CD4-positive, alpha-beta T cell treated with Interleukin-4 for 1 hour (primary cell): Measurements from ENCODE around the gene KDM3B.
"Not testable (repeated sequence)": the region's sequence is repeated elsewhere in the genome, so short reads cannot be mapped to it uniquely, and the experiment has no call there.

Source experiments
- DNase-seq, 2 donors: peaks; one replicate each; pipeline ENCODE4 v3.0.0-alpha.2; 2020 to 2022

Gene KDM3B

DNA sequence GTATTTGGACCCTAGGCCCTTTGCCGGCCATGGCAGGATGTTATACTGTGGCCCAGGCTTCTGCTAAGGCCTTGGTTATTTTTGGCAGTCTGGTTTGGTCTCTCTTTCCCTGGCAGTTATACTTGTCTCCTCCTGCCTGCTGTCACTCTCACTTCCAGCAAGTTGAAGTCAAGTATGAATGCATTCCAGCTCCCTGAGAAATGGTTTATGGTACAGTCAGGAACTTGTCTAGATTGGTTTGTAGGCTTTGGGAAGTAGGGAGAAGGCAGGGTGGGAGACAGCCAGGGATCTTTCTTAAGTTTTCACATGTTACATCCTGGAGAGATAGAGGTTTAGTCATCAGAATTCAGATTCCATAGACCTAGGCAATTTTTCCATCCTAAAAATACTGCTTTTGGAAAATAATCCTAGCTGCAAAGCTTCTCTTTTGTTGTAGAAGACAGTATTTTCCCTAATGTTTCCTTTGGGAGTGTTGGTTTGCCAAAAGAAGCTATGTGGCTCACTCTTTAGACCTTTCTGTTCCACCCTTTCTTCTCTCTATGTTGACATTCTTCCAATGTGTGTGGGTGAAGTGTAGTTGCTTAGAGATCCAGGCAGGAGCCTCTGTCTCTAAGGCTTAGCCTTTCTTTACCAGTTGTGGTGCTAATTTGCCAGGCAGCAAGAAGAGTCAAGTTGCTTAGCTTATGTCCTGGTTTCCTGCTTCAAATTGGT, 2.5 kb upstream of the KDM3B start:
- no peak for DNase-seq

DNA sequence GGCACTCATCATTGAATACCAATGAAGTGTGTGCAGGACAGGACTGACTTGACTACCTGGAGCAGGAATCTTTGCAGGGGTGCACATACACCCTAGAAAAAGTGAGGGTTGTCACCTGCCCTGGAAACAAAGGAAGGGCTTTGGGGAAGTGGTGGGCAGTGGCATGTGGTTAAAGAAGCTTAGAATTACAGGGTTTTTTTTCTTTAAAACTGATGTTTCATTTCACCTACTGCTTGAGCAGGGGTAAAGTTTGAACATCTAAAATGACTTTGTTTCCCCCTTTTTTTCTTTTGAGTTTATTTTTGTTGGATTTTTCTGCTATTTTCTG, 2.0 kb upstream of the KDM3B start:
- DNase-seq: no peak

DNA sequence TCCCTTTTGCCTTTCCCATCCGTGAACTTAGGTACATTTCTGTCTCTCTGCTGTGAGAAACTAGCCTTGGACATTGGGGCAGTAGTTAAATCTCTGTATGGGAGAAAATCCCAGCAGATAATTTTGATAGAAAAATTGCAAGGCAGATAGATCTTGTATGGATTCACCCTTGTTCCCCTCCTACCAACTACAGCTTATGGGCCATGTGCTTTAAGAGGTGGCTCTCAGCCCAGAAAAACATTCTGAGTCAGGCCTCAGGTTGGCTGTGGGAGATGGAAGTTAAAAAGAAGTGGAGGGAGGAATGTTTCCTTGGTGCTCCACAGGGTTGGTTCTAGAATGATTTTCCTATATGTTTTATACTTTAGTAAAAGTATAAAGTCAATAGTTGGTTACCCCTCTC, 1.4 kb upstream of the KDM3B start:
- DNase-seq: no peak

DNA sequence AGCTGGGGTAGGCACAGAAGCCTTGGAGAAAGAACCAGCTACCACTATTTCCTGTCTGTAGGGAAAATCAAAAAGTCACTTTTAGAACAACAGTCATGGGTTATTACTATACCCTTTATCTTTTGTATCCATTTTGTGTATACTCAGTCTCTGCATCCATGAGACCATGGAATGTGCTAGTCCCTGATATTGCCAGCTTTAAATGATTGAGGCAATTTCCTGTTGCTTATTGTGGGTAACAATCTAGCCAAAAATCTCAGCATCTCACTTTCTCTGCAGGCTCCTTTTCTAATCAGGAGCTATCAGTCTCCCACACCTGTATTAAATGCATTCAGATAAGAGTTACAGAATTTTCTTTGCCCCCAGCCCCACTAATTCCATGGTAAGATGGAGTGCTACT, 968 bp upstream of the KDM3B start:
- DNase-seq: no peak

DNA sequence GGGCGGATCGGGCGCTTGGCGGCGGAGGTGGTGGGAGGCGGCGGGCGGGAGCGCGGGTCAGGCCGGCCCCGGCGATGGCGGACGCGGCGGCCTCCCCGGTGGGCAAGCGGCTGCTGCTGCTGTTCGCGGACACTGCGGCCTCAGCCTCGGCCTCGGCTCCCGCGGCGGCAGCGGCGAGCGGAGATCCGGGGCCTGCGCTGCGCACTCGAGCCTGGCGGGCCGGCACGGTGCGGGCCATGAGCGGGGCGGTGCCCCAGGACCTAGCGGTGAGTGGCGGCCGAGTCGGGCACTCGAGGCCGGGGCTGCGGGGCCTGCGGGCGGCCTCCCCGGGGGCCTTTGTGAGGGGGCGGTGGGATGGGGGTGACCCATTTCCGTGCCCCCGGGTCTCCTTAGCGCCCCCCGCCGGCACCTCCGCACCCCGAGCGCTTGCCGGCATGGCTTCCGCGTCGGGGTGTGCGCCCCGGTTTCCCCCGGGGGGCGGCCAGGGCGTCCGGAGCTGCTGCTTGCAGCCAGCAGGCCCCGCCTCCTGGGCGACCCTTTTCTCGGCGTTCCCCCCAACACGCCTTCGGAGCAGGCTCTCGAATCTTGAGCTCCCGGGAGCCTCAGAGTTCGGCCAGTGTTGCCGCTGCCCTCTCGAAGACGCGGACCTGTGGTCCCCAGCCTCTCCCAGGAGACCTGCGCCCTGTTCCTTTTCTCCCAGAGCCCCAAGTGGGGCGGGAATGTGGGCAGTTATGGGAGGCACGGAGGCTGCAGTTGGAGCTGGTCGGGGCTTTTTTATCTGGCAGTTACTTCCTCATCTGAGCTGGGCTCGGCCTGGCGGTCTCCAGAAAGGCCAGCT, 456 bp downstream of the KDM3B start:
- DNase-seq: peak; percentile 74 to 77

DNA sequence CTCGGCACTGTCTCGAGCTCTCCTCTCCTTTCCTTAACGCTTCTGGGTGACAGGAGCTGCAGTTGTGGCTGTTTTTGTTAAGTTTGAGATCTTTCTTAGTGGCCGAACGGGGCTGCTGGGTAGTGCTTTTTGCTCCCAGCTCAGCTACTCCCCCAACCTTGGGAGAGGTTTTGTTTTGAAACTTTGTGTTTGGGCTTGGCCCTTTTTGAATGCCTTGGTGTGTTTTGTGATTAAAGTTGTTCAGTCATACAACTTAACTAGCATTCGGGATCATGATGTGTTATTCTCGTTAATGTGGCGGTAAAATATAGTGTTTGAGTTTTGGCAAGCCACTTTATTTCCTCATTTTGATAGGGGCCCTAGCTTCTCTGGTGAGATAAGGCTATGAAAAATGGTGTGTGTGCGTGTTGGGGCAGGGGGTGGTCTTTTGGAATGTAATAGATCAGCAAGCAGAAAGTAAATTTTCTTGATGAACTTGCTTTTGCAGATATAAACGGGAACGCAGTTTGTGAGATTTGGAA, 1.1 kb downstream of the KDM3B start:
- peak in 1 of 2 donors; percentile 48 for DNase-seq

DNA sequence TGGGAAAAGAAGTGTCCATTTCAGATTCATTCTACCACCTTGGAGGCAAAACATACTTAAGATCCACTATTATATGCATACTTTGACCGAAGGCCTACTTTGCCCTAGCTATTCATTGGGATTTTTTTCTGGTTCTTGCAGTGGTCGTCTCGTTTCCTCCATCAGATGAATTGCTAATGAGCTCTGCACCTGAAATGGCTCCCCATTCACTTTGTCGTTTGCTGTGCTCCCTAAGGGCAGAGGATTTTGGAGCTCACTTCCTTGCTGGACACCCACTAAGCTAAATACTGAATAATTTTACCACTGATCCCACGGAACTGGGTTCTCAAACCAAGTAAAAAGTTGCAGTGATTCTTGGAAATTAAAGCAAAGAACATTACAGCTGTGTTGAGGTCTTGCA, 1.9 kb downstream of the KDM3B start:
- DNase-seq: no peak

DNA sequence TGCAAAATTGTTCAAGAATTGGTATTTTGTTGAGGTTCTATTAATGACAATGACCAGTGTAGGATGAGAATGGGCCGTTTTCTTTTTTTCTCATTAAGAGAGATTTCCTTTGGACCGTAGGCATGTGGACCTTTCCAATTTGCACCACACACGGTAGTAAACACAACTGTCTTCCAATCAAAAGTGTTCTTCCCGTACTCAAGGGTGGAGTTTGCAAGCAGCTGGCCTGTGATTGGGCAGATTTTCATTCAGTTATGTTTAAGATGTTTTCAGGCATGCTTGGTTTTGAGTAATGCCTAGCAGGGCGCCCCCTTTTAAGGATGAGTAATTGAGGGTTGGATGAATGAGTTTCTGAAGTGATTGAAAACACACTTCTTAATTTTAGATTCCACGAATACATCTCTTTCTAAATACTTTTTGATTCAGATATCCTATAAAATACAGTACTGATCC, 2.5 kb downstream of the KDM3B start:
- DNase-seq: peak; percentile 65 to 82

DNA sequence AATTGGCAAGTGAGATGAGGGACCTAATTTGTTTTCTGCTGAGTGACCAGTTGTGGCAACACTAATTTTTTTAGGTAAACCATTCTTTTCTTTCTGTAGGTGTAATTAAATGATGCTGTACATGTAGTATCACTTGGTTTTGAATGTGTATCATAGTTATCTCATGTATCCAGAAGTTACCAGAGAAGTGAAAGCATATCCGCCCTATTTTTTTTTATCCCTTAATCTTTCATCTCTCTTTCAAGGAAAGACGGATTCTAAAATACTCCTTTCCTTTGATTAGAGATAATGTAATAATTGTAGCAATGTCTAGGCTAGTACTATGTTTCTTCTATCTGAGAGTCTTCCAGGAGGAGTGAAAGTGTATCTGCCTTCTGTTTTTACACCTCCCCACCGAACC, 7.1 kb downstream of the KDM3B start:
- DNase-seq: no peak

DNA sequence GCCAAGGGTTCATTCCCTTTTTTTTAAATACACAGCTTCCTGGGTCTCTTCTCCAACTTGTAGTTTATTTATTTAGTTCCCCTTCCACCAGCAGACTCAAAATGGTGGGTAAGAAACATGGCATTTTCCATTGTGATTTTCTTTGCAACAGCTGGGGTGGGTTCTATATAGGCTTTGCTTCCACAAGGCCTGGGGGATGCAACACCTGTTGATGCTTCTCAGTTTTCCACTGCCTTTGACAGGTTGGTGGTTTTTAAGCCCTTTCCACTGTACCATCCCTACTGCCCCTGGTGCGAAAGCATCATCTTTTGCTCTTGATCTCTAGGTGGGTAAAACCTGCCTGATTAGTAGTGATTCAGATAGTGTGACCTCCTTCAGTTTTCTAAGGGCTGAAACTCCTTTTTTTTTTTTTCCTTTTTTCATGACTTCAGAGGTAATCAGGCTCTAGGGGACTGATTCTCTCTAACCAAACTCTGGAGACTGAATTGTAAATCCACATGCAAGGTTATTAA, 8.5 kb downstream of the KDM3B start:
- no peak for DNase-seq

DNA sequence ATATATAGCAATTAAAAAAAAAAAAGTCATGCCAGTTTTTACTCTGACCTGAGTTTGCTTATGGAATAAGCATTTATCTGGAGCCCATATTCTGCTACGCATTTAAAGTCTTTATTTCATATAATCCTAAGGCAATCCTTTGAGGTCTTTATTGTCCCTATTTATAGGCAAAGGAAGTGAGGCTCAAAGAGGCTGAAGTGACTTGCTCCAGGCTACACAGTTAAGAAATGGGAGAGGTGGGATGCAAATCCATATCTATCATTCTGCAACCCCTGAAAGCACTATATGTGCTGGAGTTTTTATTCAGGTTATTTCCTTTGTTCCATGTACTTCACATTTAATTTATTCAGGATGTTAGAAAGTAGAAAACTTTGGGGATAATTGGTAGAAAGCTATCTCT, 12.1 kb downstream of the KDM3B start:
- no peak for DNase-seq

DNA sequence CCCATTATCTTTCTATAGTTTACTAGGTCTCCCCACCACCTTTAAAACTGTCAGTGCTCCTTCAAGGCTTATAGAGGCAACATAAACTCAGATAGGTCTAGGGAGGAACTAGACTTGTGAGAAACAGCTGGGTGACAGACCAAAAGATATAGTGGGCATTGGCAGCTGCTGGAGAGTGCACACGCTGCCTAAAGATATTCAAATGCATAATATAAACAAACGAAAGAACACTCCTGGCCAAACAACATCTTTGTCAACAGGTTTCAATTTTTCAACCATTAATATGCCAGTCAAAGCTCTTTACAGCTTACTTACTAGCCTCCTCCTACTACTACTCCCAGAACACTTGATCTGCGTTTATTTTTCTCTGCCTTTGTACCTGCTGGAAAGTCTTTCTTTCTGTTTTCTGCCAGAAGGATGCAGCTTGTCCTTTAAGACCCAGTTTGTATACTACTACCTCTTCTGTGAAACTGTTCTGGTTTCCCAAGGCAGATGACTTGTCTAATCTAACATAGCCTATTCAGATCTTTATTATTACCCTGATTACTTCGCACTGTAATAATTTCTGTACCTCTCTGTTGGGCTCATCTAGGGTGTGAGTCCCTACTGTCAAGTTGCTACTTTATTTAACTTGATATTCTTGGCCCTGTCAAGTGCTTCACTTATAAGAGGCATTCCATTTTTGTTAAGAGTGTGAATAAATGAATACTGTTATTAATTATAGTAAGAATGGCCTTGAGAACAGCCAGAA, 14.3 kb downstream of the KDM3B start:
- DNase-seq: no peak

DNA sequence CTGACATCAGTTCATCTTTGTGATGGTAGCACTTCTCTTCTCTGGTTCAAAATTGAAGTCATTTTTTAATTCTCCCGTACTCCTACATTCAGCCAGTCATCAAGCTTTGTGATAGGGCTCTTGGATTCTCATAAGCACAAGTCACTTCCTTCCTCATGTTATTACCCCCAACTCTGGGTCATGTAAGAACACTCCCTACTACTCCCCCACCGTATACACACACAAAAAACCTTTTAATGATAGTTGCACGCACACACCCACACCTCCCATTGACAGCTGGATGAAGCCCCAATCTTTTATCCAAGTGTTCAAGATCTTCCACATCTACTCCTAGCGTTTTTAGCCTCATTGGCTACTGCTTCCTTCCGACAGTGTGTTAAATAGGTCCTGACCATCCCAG, 16.8 kb downstream of the KDM3B start:
- no peak for DNase-seq

DNA sequence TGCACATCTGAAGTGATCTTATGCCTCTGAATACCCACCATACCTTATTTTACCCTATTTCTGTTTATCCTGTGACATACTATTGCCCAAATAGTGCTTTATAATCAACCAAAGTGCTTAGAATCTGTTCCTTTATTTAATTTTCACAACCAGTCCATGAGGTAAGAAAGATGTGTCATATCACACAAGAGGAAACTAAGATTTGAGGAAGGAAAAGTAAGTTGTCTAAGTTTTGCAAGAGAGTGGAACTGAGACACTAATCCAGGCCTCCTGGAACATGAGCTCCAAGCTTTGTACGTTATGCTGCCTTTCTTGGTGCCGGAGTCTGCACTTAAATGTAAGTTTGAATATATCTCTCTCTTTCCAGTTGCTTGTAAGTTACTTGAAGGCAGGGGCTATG, 17.2 kb downstream of the KDM3B start:
- DNase-seq: no peak

DNA sequence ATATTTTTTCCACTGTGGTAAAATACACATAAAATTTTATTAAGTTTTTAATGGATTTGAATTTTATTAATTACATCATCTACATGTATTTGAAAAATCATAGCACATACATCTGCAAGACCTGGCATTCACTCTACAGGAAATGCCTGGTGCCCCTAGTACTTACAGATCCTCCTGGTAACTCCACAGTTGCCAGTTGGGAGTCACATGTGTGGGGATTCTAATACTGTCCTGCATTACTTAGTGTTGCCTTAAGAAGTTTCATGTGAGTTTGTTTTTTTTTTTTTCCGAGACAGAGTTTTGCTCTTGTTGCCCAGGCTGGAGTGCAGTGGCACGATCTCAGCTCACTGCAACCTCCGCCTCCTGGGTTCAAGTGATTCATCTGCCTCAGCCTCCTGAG, 18.1 kb downstream of the KDM3B start:
- DNase-seq: no peak

DNA sequence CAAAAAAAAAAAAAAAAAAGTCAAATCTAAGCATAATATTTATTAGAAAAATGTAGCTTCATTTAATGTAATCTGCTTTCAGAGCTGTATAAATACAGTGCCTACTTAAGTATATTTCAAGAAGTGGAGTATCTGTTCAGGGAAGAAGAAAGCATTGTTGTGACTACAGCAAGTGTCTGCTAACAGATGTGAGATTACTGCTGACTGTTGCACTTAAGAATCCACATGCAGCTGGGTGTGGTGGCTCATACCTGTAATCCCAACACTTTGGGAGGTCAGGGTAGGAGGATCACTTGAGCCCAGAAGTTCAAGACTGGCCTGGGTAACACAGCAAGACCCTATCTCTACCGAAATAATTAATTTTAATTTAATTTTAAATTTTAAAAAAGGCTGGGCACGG, 19.0 kb downstream of the KDM3B start:
- DNase-seq: no peak

DNA sequence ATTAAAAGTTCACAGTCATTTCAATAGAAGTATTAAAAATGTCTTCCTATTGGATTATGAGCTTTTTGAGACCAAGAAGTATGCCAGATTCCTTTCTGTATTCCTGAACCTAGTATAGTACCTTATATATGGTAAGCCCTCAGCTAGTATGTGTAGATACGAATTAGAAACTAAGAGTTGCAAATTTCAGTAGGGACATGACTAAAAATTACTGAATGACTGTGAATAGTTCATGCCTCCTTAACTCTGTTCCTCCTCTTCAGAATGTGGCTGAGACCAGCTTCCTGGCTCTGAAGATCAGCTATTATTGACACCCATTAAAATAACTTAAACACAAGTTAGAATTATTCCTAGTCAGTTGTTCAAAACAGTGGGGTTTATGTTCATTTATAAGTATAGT, 19.7 kb downstream of the KDM3B start:
- no peak for DNase-seq

DNA sequence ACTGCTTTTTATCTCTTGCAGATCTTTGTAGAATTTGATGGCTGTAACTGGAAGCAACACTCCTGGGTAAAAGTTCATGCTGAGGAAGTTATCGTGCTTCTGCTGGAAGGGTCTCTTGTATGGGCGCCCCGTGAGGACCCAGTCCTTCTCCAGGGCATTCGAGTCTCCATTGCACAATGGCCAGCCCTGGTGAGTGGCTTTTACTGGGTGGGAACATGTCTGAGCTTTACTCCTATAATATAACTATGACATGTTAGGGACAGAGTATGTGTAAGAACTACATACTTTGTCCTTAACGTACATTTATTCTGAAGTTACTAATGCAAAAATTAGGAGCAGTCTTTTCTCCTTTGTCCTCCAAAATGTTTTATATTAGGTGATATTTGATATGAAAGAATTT, 20.2 kb downstream of the KDM3B start:
- DNase-seq: no peak

DNA sequence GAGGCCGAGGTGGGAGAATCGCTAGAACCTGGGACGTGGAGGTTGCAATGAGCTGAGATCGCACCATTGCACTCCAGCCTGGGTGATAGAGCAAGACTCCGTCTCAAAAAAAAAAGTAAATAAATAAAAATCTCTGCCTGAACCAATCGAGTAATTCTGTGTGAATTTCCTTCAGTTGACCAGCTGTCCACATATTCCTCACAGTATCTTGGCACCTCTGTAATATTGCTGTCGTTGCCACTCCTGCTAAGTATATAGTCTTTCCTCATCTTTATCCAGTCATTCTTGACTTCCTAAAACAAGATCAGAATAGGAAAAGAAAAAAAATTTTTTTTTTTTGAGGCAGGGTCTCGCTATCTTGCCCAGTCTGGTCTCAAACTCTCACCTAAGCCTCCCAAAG, 29.9 kb downstream of the KDM3B start:
- DNase-seq: no peak

DNA sequence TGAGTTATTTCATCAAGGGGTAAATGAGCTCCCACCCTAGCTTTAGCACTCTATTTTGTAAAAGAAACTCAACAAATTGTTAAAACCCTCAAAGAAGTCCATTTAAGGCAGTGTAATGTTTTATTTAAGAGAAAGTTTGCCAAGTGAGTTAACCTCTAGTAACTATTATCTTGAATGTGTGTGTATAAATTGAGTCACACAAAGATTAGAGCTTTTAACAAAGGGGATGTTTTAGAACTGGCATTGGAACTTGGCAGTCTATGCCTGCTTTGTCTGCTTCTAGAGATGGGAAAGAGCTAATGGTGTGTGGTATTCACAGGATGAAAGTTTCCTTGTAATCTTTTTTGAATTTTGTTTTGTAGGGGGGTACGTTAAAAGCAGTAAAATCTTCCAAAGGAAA, 33.2 kb downstream of the KDM3B start:
- no peak for DNase-seq

DNA sequence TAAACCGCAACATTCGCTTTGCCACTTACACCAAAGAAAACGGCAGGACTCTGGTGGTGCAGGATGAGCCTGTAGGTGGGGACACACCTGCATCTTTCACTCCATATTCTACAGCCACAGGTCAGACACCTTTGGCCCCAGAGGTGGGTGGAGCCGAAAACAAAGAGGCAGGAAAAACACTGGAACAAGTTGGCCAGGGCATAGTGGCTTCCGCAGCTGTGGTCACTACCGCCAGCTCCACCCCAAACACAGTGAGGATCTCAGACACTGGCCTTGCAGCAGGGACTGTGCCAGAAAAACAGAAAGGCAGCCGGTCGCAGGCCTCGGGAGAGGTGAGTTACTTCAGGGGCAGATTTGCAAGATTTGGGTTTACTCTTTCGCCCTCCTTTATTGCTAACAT, 33.8 kb downstream of the KDM3B start:
- DNase-seq: no peak

DNA sequence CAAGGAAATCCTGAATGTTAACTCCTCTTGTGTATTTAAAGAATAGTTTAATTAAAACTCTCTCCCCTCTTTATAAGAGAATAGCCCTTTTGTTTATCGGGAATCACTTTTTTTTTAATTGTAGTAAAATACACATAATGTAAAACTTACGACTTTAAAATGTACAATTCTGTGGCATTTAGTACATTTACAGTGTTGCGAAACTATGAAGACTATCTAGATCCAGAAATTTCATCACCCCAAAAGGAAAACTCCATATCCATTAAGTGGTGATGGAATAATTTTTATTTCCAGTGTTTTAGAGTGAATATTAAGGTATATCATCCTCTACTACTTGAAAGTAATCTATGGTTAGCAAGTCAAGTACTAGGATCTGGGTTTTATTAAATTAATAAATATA, 36.8 kb downstream of the KDM3B start:
- DNase-seq: no peak

DNA sequence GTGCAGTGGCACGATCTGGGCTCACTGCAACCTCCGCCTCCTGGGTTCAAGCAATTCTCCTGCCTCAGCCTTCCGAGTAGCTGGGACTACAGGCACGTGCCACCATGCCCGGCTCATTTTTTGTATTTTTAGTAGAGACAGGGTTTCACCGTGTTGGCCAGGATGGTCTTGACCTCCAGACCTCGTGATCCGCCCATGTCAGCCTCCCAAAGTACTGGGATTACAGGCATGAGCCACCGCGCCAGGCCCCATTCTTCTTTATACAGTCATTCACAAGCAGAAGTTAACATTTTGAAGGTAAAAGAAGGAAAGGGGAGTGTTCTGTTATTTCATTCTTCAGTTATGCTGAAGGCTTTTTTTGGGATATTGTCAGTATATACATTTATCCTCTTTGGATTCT, 37.4 kb downstream of the KDM3B start:
- not testable (repeated sequence) for DNase-seq
